HCT116 (cell line): ENCODE data around the gene NDUFA7. TPM values are rescaled to one million over a fixed set of nuclear protein-coding genes. Genes with fewer than 3 reads are reported as not detected.
A peak's percentile ranks its signal among the peaks of the same experiment; 100 is the strongest.

Source experiments
- ATAC-seq: fragments of 200-7000 bp; cut with Tn5 transposase; 2 replicates; pipeline ENCODE4 v1.9.1; 2020; ENCODE audit warnings: mild to moderate bottlenecking, moderate library complexity
- BruUV-seq: library from RNA; stranded (reverse); fragments of 400-500 nt; replicated peaks from 2 replicates; lab custom pipeline; 2021; lab: Mats Ljungman, UMichigan
- CTCF ChIA-PET: fragments of 300-600 bp; sonication (Branson Sonifier 250); formaldehyde crosslinking; loops from one replicate; lab custom pipeline; 2021; ENCODE audit warnings: antibody characterized with exemption; lab: Charles Lee
- POLR2A ChIA-PET: fragments of 300-600, 350-600 bp; sonication (Branson Sonifier 250); formaldehyde crosslinking; loops from one replicate; lab custom pipeline; 2021; ENCODE audit warnings: antibody characterized with exemption; lab: Charles Lee
- RAD21 ChIA-PET, 2 experiments: fragments of 300-600 bp; sonication (Branson Sonifier 250); formaldehyde crosslinking; loops; one replicate each; lab custom pipeline; 2023; ENCODE audit warnings: low total read pairs in 2 of 2; ENCODE audit not compliant: uncharacterized antibody in 2 of 2, unreplicated experiment in 2 of 2, low non-redundant PET in 1 of 2; lab: Charles Lee
- DNase-seq: peaks from one replicate; pipeline ENCODE4 v3.0.0-alpha.2; 2010; ENCODE audit warnings: low read depth, low spot score
- H2AFZ ChIP-seq: fragments of 200-600 bp; shearing (Covaris generic), sonication (generic); 2 replicates; pipeline ENCODE4 v1.6.1; 2017; ENCODE audit warnings: low read depth, mixed run types, mixed read lengths, antibody characterized with exemption, low read length; ENCODE audit not compliant: poor library complexity, severe bottlenecking
- H3K27ac ChIP-seq: 2 replicates; pipeline ENCODE4 v1.5.1; 2012; ENCODE audit warnings: low read depth, low read length
- H3K27me3 ChIP-seq: fragments of 200-600 bp; sonication (generic); 2 replicates; pipeline ENCODE4 v1.6.1; 2016; ENCODE audit warnings: mixed run types, low read length, mixed read lengths; ENCODE audit not compliant: insufficient read depth
- H3K36me3 ChIP-seq, 2 experiments: fragments of 200-500 bp in 1 of 2; fragments of 200-600 bp in 1 of 2; sonication (Bioruptor generic) in 1 of 2; sonication (generic) in 1 of 2; 2 replicates each; pipeline versions ENCODE4 v1.5.1 to v1.6.1; 2014 to 2016; ENCODE audit warnings: low read length in 2 of 2, inconsistent platforms in 1 of 2, mixed read lengths in 1 of 2, mixed run types in 1 of 2; ENCODE audit not compliant: insufficient read depth in 2 of 2, control insufficient read depth in 1 of 2
- H3K4me1 ChIP-seq, 2 experiments: fragments of 200-600 bp in 1 of 2; sonication (generic) in 1 of 2; 2 replicates each; pipeline versions ENCODE4 v1.5.1 to v1.6.1; 2012 to 2017; ENCODE audit warnings: low read length in 2 of 2, inconsistent platforms in 1 of 2, mild to moderate bottlenecking in 1 of 2, mixed read lengths in 1 of 2, mixed run types in 1 of 2, moderate library complexity in 1 of 2; ENCODE audit not compliant: insufficient read depth in 2 of 2, control insufficient read depth in 1 of 2
- H3K4me2 ChIP-seq: fragments of 200-600 bp; sonication (generic); 2 replicates; pipeline ENCODE4 v1.6.1; 2017; ENCODE audit warnings: mixed run types, low read length, mixed read lengths
- H3K4me3 ChIP-seq, 2 experiments: fragments of 200-600 bp in 1 of 2; sonication (generic) in 1 of 2; replicated peaks in 1 of 2; 2 replicates each; pipeline ENCODE4 v1.5.1; 2011 to 2016; ENCODE audit warnings: low read length in 2 of 2, control low read depth in 1 of 2, low read depth in 1 of 2, mild to moderate bottlenecking in 1 of 2, mixed read lengths in 1 of 2, mixed run types in 1 of 2
- H3K79me2 ChIP-seq: fragments of 200-600 bp; sonication (generic); 2 replicates; pipeline ENCODE4 v1.6.1; 2017; ENCODE audit warnings: mild to moderate bottlenecking, mixed run types, low read length, moderate library complexity, mixed read lengths; ENCODE audit not compliant: insufficient read depth
- H3K9ac ChIP-seq: fragments of 200-600 bp; sonication (generic); 2 replicates; pipeline ENCODE4 v1.6.1; 2016; ENCODE audit warnings: low read length, mixed read lengths
- H3K9me2 ChIP-seq: fragments of 200-600 bp; sonication (generic), shearing (Covaris generic); 2 replicates; pipeline ENCODE4 v1.6.1; 2017; ENCODE audit warnings: mixed run types, mild to moderate bottlenecking, moderate library complexity; ENCODE audit not compliant: insufficient read depth
- H3K9me3 ChIP-seq, 2 experiments: fragments of 200-500 bp in 1 of 2; fragments of 200-600 bp in 1 of 2; sonication (Bioruptor generic) in 1 of 2; sonication (generic) in 1 of 2; 2 replicates each; pipeline ENCODE4 v1.6.1; 2014 to 2017; ENCODE audit warnings: low read length in 2 of 2, mixed read lengths in 2 of 2, inconsistent platforms in 1 of 2, low read depth in 1 of 2, mild to moderate bottlenecking in 1 of 2, mixed run types in 1 of 2, moderate library complexity in 1 of 2; ENCODE audit not compliant: control insufficient read depth in 1 of 2, insufficient read depth in 1 of 2
- H4K20me1 ChIP-seq: fragments of 200-600 bp; sonication (generic), shearing (Covaris generic); 2 replicates; pipeline ENCODE4 v1.6.1; 2017; ENCODE audit warnings: mixed run types, mild to moderate bottlenecking, moderate library complexity; ENCODE audit not compliant: insufficient read depth
- ATF3 ChIP-seq: IDR thresholded peaks from 2 replicates; pipeline ENCODE4 v1.6.1; 2012
- CBX3 ChIP-seq: IDR thresholded peaks from 2 replicates; pipeline ENCODE4 v1.6.1; 2012; ENCODE audit warnings: low read depth
- CTCF ChIP-seq, 3 experiments: fragments of 200-600 bp in 1 of 3; sonication (generic) in 1 of 3; IDR thresholded peaks in 2 of 3; conservative IDR thresholded peaks in 1 of 3; 2 replicates each; pipeline ENCODE4 v1.5.1; 2012 to 2017; ENCODE audit warnings: low read depth in 2 of 3, low read length in 2 of 3, antibody characterized with exemption in 1 of 3, borderline replicate concordance in 1 of 3, control low read depth in 1 of 3, mild to moderate bottlenecking in 1 of 3, mixed read lengths in 1 of 3, mixed run types in 1 of 3, moderate library complexity in 1 of 3; ENCODE audit not compliant: insufficient read depth in 1 of 3
- EGR1 ChIP-seq: IDR thresholded peaks from 2 replicates; pipeline ENCODE4 v1.6.1; 2012; ENCODE audit warnings: low read depth
- ELF1 ChIP-seq: IDR thresholded peaks from 2 replicates; pipeline ENCODE4 v1.6.1; 2012; ENCODE audit warnings: low read depth, borderline replicate concordance
- EZH2phosphoT487 ChIP-seq: fragments of 200-600 bp; IDR thresholded peaks from 2 replicates; pipeline ENCODE4 v1.6.1; 2018; ENCODE audit warnings: antibody characterized with exemption, borderline replicate concordance
- FOSL1 ChIP-seq: IDR thresholded peaks from 2 replicates; pipeline ENCODE4 v1.6.1; 2012; ENCODE audit warnings: low read depth
- POLR2A ChIP-seq: IDR thresholded peaks from 2 replicates; pipeline ENCODE4 v1.7.0; 2011; ENCODE audit warnings: borderline replicate concordance; ENCODE audit not compliant: insufficient read depth, insufficient read length; ENCODE audit errors: extremely low read depth
- POLR2AphosphoS5 ChIP-seq: IDR thresholded peaks from 2 replicates; pipeline ENCODE4 v1.6.1; 2011; ENCODE audit warnings: mild to moderate bottlenecking, low read depth, low read length, moderate library complexity
- SP1 ChIP-seq: IDR thresholded peaks from 2 replicates; pipeline ENCODE4 v1.6.1; 2012; ENCODE audit warnings: low read depth
- SRF ChIP-seq: IDR thresholded peaks from 2 replicates; pipeline ENCODE4 v1.6.1; 2012; ENCODE audit warnings: low read depth
- TCF7L2 ChIP-seq: IDR thresholded peaks from 2 replicates; pipeline ENCODE4 v1.7.0; 2011; ENCODE audit warnings: borderline replicate concordance, inconsistent platforms; ENCODE audit not compliant: insufficient read depth, insufficient read length; ENCODE audit errors: extremely low read depth
- YY1 ChIP-seq: IDR thresholded peaks from 2 replicates; pipeline ENCODE4 v1.6.1; 2011; ENCODE audit warnings: low read length, low read depth, moderate library complexity, mild to moderate bottlenecking; ENCODE audit not compliant: insufficient replicate concordance; ENCODE audit errors: extremely low read depth
- ZBTB33 ChIP-seq: IDR thresholded peaks from 2 replicates; pipeline ENCODE4 v1.6.1; 2011; ENCODE audit warnings: mild to moderate bottlenecking, low read length, moderate library complexity; ENCODE audit not compliant: insufficient replicate concordance; ENCODE audit errors: extremely low read depth
- ZNF274 ChIP-seq: fragments of 200-500 bp; sonication (Bioruptor generic); IDR thresholded peaks from 2 replicates; pipeline ENCODE4 v1.6.1; 2014; ENCODE audit warnings: mild to moderate bottlenecking, low read depth, low read length, inconsistent platforms
- intact Hi-C: fragments of 100-400 bp; cut with micrococcal nuclease; formaldehyde crosslinking; loops from 2 replicates; pipeline ENCODE4 v1.10.0; 2022
- total RNA-seq: library from RNA; stranded (reverse); gene quantifications from one replicate; pipeline ENCODE4 v1.2.1, GENCODE V29; 2021; ENCODE audit not compliant: unreplicated experiment

Gene NDUFA7
- total RNA-seq, 1 experiment from 2014 or later = 86.9 TPM

DNA sequence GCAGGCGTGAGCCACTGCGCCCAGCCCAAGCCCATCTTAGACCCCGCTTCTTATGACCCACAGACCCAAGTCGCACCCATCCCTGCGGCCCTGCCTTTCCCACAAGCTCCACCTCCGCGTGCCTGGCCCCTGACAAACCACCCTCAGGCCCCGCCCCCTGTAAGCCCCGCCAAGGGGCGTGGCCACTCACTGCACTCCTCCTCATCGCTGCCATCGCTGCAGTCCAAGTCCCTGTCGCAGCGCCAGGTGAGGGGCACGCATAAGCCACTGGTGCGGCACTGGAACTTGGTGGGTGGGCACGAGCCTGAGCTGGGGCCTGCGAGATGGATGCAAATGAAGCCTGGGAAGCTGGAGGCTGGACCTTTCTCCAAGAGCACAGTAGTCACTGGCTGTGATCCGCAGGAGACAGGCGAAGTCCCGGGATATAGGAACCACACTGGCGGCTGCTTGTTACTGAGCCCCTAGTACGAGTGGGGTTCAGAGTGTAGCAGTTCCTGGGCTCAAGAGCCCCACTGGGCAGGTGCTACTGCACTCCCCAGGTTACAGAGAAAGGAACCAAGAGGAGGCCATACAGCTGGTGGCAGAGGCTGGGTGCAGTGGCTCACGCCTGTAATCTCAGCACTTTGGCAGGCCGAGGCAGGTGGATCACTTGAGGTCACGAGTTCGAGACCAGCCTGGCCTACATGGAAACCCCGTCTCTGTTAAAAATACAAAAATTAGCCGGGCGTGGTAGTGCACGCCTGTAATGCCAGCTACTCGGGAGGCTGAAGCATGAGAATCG is 16.1 kb downstream of the NDUFA7 start:
- Histone ChIP-seq H3K9me2 (no peaks in the 10 kb centered on the region), H3K27me3 (no peaks in the 10 kb centered on the region), H3K79me2 (peaks cover 32% of the 10 kb centered on the region), H2AFZ (no peak overlapping the region), H3K9ac (peak overlapping the region; percentile 38), H4K20me1 (no peaks in the 10 kb centered on the region), H3K4me3 (no peak overlapping the region), H3K4me2 (peak overlapping the region; percentile 94), H3K9me3 (no peaks in the 10 kb centered on the region), H3K4me1 (peaks cover 24 to 70% of the 10 kb centered on the region in 2 experiments), H3K27ac (peak overlapping the region; percentile 68)
- ChIA-PET POLR2A (interaction anchor here (0.6 to 1.5 kb wide), 5 partner anchors 15 to 328 kb away, joined by 3 to 4 read pairs (median 3); partner anchors contain the start of genes NDUFA7 and RPS28), RAD21 (no interaction called here), CTCF (interaction anchor here (0.9 kb wide), 1 partner anchor 275 kb away, joined by 5 read pairs; no protein-coding TSS in a partner anchor)
- peak; percentile 38 for DNase-seq
- no TSS peak for BruUV-seq
- ATAC-seq = peak; percentile 66
- intact Hi-C loops = no loop called here
- no peak for TF ChIP-seq POLR2A
- TF ChIP-seq TCF7L2 = no peak
- TF ChIP-seq SRF = no peak
- no peak for TF ChIP-seq CTCF (IDR thresholded peaks at IDR 0.05 in 2 of 3, conservative IDR thresholded peaks at IDR 0.05 in 1 of 3; ENCODE audit: borderline replicate concordance in 1 of 3, insufficient read depth in 1 of 3, low read depth in 2 of 3, low read length in 2 of 3)
- TF ChIP-seq SP1 = no peak
- no peak for TF ChIP-seq EZH2phosphoT487
- no peak for TF ChIP-seq FOSL1
- TF ChIP-seq ZBTB33 = no peak
- no peak for TF ChIP-seq YY1
- TF ChIP-seq EGR1 = no peak
- no peak for TF ChIP-seq ATF3
- no peak for TF ChIP-seq ZNF274
- no peak for TF ChIP-seq ELF1
- no peak for TF ChIP-seq POLR2AphosphoS5
- no peak for TF ChIP-seq CBX3
- TF ChIP-seq, all 23 proteins: peak for 0
- peaks cover 3 to 5% of the 10 kb centered on the region in 2 experiments; a peak in 1 of 4 replicates for H3K36me3 ChIP-seq
